Epithelial cell of proximal tubule (primary cell): Measurements from ENCODE around the gene TEKT2. TPM values are rescaled to one million over a fixed set of nuclear protein-coding genes. Genes with fewer than 3 reads are reported as not detected.

Source experiments
- DNase-seq: peaks from one replicate; pipeline ENCODE4 v3.0.0-alpha.2; 2011; ENCODE audit warnings: low read depth
- H3K4me3 ChIP-seq: 2 replicates; pipeline ENCODE4 v1.5.1; 2011; ENCODE audit warnings: low read depth, mild to moderate bottlenecking, low read length
- CTCF ChIP-seq: conservative IDR thresholded peaks from 2 replicates; pipeline ENCODE4 v1.5.1; 2012; ENCODE audit warnings: low read depth, mild to moderate bottlenecking, low read length
- total RNA-seq: library from RNA; depleted of rRNA; stranded (reverse); fragments of >200 nt; gene quantifications from 2 replicates; pipeline ENCODE4 v1.2.3, GENCODE V29; 2015

Gene TEKT2
- total RNA-seq, 1 donor from 2014 or later, result 1.6 TPM

DNA sequence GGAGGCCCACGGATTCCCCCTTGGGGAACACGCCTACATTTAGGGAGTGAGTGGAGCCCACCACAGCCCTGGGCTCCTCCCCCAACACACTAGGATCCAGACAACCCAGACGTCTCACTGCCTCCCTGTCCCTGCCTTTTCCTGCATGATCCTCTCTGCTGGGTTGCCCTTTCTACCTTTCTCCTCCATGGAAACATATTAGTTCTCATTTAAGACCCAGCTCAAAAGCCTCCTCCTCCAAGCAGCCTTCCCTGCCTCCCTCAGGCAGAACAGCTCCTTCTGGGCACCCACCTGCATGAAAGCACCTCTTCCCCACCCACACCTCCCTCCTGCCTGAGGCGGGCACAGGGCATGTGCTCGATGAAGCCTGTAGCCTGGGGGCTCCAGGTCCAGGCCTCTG lies 30.5 kb downstream of the TEKT2 start:
- no peak for TF ChIP-seq CTCF
- H3K4me3 ChIP-seq, result no peak overlapping the region
- no peak for DNase-seq

DNA sequence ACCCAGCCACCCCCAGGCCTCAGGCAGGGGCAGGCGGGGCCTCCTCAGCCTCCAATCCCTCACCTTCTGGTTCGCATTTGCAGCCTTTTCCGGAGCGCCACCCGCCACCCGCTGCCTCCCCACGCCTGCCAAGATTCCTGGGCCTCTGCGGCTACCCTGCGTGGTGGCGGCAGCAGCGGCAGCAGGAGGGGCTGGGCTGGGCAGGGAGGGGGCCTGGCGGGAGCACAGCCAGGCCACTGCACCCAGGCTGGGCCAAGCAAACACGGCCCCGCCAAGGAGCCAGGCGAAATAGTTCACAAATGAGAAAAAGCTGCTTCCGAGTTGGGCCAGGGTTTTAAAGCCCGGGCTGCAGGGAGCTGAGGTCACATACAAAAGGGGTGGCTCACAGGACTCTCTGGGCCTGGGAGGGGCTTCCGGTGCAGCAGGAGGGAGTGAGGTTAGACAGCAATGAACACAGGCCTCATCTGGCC lies 31.3 kb downstream of the TEKT2 start:
- H3K4me3 ChIP-seq, result no peak overlapping the region
- no peak for DNase-seq
- TF ChIP-seq CTCF, result no peak

DNA sequence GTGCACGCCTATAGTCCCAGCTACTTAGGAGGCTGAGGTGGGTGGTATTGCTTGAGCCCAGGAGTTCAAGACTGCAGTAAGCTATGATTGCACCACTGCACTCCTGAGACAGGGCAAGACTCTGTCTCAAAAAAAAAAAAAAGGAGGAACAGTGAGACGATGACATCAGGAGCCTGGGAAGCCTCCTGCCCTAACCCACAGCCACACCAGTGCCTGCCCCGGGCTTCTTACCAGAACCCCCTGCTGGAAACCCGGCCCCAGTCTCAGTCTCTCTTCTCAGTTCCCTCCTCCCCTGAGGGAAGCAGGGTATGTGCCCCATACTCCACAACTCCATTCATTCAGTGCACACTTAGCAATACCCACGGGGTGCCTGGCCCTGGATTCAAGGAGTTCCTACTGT lies 32.0 kb downstream of the TEKT2 start:
- no peak for TF ChIP-seq CTCF
- DNase-seq, result no peak
- no peak overlapping the region for H3K4me3 ChIP-seq

DNA sequence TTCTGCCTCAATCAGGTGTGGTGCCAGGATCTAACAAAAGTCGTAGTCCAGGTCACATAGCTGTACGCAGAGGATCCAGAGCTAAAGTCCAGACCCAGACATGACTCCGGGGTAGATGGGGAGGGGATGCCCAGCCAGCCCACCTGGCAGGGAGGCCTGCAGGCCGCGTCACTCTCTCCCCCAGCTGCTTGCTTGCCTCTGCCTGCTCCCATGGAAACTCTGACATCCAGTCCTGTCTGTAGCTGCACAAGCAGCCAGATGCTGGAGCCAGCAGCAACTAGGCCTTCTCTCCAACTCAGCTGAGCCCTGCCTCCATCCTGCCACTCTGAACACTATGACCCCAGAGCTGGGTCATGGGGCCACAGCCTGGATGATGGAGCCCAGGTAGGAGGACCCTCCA lies 33.0 kb downstream of the TEKT2 start:
- no peak for DNase-seq
- TF ChIP-seq CTCF, result no peak
- no peak overlapping the region for H3K4me3 ChIP-seq

GRCh38 chr1:36118447-36119204 lies 34.7 kb downstream of the TEKT2 start:
- DNase-seq, result no peak
- no peak overlapping the region for H3K4me3 ChIP-seq
- no peak for TF ChIP-seq CTCF

GRCh38 chr1:36119456-36119855 lies 35.6 kb downstream of the TEKT2 start:
- no peak for TF ChIP-seq CTCF
- H3K4me3 ChIP-seq, result no peak overlapping the region
- no peak for DNase-seq
